Esophagus mucosa (tissue), 1 donor: ENCODE data around the gene AVPR2. TPM values are rescaled to one million over a fixed set of nuclear protein-coding genes. Genes with fewer than 3 reads are reported as not detected.

Experiments
- ATAC-seq: fragments of 200-7000 bp; cut with Tn5 transposase; one replicate; pipeline ENCODE4 v1.9.1; 2020
- total RNA-seq: library from RNA; stranded (reverse); gene quantifications from one replicate; pipeline ENCODE4 v1.2.4, GENCODE V29; 2023
- donor health status: DM: yes; HTN: yes; CAD: no.

Gene AVPR2
- total RNA-seq, 1 donor from 2014 or later = 0.20 TPM

DNA sequence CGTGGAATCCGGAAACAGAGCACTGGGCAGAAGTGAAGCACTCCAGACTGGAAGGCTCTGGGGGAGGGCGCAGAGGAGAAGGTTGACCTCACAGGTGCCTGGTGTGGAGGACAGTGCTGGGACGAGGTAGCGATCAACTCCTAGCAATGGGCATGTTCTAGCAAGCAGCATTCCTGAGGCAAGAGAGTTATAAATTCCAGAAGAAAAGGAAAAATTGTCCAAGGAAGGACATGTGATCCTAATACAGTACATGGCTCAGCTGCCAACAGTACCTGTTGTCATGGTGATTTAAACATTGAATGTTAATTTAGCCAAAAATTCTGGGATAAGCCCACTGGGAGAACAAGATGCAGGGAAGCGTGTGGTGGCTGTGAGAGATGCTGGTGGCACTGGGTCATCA, 13.4 kb downstream of the AVPR2 start:
- ATAC-seq = no peak

DNA sequence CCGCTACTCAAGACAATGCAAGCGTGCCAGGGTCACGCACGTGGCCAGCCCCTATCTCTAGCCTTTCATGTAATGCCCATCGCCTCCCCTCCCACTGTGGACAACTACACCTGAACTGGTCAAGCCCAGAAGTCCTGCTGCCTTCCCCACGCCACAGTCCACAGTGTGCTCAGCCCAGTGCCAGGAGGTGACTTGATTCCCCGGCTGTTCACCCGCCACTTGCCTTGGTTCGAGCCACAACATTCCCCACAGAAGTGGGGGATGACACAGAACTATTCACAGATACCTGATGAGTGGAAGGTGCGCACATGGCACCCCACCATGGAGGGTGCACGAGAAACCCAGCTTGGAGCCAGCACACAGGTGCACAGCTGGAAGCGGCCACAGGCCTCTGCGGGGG, 14.8 kb downstream of the AVPR2 start:
- ATAC-seq = no peak

DNA sequence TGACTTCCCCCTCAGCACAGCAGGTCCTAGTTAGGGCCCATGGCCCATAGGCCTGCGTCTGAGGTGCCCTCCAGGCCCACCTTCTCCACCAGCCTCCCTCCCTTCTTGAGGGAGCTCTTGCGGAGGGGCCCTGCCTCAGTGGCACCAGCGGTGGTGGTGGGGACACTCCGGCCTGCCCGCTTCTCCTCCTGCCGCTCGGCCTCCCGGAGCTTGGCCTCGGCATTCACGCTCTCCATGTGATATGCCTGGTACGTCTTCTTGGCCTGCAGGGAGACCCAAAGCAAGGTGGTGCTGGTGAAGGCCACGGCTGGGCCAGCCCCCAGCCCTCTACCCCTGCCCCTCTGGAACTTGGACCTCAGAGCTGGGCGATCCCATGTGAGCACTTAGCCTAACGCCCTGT, 16.1 kb downstream of the AVPR2 start:
- ATAC-seq = no peak

DNA sequence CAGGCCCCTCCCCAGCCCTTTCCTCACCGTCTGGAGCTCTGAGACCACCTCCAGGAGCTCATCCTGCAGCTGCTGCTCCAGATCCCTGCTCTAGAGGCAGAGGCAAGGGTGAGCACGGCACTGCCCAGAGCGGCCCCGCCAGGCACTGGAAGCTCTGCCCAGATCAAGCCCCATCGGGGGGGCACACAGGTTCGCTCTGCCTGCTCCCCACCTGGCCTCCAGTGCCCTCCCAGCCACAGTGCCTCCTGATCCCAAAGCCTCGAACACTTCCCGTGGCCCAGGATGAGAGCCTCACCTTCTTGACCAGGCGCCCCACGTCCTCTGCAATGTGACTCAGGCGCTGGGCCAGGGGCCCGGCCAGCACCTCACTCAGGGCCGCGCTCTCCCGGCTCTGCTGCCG, 16.6 kb downstream of the AVPR2 start:
- ATAC-seq = no peak

DNA sequence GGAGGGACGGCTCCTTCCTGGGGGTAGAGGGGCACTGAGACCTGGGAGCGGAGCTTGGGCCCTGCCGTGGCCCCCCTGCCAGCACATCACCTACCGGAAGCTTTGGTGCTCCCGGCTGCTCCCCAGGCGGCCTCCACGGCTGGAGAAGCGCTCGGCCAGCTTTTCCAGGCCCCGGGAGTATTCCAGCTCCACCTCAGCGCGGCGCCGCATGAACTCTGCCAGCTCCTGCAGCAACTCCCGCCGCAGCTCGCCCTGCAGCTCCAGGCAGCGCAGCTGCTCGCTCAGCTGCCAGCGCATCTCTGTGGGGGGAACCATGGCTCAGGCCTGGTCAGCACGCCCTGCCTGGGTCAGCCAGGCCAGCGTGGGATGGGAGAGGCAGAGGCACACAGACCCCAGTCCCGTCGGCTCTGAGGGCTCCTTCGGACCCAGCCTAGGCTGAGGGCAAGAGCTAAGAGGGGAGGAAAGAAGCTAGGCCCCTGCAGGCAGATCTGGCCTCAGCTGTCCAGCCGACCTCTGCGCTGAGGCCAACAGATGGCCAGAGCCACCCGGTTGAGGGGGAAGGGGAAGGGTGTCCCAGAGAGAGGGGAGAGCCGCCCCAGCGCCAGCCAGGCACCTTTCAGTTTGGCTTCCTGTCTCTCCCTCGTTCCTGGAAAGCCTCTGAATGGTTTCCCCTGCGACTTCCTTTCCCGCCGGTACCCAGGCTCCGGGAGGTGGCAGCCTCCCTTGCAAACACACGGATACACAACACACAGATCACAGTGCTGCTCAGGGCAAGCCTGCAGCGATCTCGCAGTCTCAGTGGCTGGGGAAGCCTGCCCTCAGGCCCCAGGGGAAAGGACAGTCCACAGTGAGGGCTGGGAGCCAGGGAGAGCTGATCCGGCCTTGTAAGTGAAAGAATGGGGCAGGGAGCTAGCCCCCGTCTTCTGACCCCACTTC, 17.3 kb downstream of the AVPR2 start:
- ATAC-seq = no peak

DNA sequence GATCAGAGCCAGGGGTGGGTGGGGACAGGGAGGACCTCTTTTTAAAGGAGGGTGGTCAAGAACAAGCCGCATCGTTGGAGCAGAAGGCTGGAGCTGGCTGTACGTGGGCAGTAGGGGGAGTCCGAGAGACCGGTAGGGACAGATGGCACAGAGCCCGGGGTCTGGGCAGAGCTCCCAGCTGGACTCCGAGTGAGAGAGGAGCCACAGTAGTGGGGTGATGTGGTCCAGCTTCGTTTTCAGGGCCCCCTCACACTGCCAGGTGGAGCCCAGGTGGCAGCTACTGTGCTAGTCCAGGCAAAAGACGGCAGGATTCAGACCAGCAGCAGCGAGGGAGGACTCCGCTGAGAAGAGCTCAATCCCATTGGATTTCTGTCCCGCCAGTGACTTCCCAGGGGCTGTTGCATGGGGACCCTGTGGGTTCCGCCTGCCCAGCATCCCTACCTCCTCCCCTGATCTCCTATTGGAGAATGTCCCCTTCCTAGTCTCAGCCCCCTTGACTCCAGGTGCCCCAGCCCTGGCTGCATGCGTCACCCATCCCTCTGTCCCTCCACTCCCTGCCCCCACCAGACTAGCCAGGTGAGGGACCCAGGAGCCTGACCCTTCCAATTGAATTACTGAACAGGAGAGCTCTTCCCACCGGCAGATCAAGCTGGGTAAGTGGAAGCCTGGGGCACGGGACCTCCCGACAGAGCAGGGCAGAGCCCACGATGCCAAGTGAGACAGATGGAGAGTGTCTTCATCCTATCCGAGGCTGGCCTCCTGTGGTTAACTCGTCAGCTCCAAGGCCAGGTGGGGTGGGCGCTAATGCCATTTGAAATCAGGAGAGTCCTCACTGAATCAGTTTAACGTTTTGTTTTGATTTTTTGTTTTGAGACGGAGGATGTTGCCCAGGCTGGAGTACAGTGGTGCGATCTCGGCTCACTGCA, 18.7 kb downstream of the AVPR2 start:
- no peak for ATAC-seq

DNA sequence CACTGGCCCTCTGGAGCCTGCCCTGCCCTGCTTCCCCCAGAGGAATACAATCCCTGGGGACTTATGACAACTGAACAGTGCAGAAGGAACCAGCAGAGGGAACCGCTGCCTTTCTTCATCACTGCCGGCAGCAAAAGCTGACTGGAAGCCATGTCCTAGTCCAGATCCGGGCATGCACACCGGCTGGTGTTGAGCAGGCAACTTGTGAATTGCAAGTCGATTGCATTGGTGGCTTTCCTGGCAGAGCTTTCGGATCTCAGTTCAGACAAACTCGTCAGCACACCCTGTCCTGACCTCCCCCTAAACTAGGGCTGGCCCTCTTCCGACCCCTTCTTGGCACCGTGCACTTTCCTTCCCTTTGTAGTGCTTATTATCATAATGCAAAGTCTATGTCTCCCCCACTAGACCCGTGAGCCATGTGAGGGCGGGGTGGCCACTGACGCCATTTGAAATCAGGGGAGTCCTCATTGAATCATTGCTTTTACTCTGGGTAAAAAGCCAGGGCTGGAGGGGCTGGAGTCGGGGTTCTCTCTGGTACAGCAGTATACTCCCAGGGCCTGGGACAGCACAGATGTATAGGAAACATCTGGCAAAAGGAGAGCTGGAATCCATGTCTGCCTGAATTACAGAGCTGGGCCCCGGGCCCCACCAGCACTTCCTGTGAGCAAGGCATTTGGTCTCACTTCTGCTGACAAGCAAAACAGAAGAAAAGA, 19.8 kb downstream of the AVPR2 start:
- ATAC-seq = no peak

DNA sequence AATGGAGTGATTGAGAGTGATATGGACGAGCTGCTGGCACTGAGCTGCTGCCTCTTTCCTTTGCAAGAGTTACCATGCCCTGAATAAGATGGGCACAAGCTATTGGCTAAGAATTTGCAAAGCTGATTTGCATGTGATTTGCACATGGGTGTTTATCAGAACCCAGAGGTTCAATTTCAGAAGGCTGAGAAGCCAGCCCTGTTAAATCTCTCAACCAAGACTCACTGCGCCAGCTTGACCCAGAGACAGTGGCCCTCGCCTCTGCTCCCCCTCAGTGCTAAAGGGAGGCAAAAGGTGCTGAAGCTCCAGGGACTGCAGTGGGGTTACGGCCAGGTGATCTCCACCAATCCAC, 20.9 kb downstream of the AVPR2 start:
- no peak for ATAC-seq

DNA sequence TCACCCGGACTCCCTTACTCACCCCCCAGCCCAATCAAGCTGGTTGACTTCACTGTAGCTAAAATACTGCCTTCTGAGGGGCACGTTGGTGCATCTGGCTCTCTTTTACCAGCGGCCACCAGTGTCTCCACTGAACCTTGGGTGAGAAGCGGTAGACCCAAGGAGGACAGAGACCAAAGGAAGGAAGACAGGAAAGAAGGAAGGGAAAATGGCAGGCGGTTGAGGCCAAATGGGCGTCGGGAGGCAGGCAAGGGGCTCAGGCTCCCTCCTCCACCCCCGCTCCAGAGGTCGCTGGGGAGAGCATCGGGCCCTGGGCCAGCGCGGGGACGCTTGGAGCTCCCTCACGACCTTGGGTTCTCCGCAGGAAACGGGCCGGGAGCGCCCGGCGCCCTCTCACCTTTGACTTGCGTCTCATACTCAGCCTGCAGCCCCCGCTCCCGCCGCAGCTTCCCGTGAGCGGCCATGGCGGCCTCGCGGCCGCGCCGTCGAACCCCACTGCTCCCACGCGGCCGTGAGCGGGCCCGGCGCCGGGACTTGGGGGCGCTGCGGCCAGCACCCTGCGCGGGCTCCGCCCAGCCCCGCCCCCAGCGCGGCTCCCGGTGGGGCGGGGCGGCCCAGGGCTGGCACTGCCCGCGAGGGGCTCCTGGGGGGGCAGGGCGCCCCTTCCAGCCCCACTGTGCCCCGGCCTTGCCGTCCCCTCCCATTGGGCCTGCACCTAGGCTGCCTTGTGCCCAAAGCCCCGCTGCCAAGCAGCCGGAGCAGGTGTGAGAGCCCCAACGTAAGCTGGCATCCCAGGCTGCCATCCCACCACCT, 21.5 kb downstream of the AVPR2 start, which contains the start of gene ARHGAP4:
TSS of gene ARHGAP4 (minus strand) at position 526 of the 813 bp plus-strand sequence. CDS start at position 464, 62 bp downstream.
- ATAC-seq = no peak

DNA sequence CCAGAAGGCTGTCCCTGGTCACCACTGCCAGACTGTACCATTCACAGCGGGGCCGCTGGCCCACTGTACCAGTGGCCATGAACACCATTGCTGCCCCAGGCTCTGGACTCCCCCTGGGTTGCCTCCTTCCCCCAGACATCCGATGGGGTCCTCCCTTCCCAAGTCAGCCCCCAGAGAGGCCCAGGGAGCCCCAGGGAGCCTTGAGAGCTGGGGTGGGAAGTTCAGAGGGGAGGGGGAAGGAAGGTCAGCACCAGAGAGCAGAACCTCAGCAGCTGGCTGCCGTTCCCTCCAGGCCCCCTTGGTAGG, 22.0 kb downstream of the AVPR2 start:
- no peak for ATAC-seq

DNA sequence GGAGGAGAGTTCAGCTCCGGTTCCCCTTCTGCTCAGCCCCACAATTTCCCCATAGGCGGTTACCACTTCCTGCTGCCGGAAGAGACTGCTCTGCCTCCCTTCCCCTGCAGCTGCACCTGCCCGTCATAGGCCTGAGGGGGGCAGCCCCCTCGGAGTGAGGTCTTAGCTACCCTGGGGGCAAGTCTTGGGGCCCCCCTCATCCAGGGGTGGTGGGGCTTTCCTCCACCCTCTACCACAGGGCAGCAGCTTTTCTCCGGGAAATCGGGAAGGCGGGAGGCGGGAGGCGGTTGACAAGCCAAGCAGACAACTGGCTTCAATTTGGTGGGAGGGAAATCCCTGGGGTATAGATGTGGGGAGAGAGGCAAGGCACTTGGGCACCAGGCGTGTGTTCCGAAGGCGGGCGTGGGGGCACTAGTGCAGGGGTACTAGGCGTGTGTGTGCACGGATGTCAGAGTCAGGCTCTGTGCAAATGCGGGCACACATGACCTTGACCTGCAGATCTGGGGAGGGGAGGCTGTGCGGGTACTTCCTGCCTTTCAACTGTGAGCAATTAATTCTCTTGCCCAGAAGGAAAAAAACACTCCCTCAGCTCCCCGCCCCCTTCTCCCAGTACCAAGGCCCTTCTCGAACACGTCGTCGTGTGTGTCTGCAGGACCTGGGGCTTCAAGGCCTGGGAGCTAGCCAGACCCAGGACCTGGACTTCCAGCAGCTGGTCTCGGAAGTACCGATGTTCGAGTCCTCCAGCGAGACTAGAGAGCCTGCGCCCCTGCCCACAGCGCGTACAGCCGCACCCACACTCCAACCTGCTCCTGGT, 22.6 kb downstream of the AVPR2 start:
- ATAC-seq = peak; percentile 17

DNA sequence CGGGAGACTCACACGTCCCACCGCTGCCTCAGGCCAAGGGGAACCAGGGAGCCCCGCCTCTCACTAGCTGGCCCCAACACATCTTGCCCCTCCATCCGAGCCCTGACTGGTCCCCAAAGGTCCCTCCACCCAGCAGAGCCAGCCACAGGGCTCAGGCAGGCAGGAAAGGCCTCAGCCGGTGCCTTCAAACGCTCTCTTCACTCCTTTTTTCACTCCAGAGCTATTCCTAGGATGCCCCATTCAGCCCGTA, 23.1 kb downstream of the AVPR2 start:
- ATAC-seq = peak; percentile 6

DNA sequence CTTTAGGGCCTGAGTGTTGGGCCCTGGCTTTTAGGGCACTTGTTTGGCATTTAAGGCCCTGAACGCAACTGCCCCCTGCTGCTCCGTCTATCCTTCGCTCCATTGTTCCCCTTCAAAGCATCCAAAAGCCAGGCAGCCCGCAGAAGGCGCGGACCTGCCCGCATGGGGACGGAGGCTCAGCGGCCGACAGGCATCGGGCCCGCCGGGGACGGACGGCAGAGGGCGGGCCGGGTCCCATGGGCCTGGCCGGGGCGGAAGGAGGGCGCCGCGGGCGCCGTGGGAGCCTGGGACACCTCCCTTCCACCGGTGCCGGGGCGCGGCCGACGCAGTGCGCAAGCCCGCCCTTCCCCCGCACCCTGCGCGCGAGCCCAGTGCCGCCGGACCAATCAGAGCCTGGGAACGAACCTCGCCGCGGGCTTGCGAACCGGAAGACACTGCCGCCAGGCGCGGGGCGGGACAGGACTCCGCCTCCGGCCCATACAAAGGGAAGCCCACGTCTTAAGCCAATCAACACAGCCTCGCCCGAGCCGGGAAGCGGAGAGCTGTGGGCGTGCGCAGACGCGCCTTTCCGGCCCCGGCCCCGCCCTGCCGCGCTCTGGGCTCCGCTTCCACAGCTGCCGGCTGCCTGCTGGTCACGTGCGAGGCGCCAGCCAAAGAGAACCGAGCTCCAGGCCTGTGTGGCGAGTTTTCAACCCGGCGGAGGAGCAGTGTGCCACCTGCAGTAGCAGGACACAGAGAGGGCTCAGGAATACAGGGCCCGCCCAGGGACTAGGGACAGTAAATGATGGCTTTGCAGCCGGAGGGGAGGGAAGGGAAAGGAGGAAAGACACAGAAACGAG, 23.7 kb downstream of the AVPR2 start:
- ATAC-seq = peak; percentile 92

DNA sequence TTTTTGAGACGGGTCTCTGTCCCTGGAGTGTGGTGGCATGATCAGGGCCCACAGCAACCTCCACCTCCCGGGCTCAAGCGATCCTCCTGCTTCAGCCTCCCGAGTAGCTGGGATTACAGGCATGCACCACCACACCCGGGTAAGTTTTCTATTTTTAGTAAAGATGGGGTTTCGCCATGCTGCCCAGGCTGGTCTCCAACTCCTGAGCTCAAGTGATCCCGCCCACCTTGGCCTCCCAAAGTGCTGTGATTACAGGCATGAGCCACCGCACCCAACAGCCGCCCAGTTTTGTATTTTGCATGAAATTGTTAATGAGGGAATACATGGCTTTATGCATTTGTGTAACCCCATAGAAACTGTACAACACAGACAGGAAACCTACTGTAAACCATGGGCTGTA, 24.4 kb downstream of the AVPR2 start:
- no peak for ATAC-seq

DNA sequence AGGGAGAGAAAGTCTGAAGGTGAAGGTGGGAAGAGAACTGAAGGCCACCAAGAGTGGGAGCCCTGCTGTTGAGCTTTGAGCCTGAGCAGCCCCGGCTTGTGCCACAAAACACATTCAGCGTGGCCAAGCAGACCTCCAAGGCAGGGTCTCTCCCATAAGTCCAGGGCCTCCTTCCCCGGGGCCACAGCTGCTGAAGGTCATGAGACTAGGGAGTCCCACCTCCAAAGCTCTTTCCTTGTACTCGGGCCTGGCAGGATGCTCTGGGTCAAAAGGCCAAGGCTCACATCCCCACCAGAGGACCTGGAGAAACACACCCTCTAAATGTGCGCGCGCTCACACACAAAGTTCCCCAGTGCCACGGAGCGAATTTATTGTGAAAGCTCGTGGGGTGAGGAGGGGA, 25.1 kb downstream of the AVPR2 start:
- no peak for ATAC-seq

DNA sequence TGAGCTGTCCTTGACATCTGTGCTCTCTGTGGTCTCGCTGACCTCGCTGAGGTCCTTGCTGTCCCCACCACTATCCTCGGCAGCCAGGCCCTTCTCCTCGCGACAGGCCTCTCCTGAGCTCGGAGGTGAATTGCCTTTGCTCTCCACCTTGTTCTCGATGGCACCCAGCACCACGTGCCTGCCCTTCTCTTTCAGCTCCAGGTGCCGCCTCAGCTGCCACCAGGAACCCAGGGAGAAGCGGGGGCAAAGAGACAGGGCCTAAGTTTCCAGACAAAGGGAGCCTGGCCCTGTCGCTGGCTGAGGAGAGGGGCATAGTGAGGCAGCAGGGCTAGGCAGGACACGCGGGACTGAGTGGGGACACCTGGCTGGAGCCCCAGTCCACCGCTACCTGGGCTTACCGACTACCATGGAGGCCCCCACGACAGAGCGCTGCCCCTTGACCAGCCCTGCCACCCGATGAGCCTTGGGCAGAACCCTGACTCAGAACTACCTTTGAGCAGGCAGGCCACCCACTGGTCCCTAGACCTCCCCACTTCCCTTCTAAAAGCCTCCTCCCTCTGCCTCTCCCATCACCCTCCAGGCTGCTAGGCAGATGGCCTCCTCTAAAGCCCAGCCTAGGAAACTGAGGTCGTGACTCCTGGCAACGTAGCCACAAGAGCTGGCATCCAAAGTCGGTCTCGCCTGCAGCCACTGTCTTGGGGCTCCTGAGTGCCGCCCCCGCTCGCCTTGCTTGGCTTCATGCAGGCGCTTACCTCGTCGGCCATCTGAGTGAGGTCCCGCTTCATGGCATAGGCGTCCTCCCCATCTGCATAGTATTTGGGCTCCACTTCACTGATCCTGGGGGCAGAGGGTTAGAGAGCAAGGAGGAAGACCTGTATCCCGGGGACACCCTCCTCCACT, 25.8 kb downstream of the AVPR2 start:
- no peak for ATAC-seq

DNA sequence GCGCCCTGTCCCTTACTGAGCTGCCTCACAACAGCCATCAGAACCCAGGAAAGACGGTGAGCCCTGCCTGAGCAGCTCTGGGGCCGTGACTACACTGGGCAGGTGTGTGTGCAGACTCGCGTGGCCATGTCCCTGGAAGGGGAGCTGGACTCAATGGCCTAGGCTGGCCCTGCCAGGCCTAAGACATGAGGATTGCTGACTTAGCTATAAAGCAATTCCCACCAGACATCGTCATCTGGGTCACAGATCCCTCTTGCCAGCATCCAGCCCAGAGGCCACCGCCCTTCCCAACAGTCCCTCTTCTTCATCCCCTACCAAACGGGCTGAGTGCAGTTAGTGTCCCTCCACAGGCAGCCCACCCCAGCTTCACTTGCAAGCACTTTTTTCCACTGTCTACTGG, 26.7 kb downstream of the AVPR2 start:
- no peak for ATAC-seq

DNA sequence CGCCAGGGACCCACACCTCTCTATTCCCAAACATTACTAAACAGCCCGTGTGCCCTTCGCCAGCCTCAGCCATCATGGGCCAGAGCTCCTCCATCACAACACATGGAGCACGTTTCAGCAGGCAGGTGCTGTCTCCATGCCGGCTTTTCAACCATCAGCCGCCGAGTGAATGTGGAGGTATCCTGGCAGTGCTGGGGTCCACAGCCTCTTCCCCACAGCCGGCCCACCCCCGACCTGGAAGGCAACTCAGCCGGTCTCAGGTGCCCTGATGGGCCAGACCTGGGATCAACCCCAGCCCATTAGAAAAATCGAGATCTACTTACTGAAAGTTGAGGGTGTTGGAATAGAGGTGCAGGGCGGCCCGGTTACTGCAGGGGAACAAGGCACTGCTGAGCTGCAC, 27.3 kb downstream of the AVPR2 start:
- no peak for ATAC-seq

DNA sequence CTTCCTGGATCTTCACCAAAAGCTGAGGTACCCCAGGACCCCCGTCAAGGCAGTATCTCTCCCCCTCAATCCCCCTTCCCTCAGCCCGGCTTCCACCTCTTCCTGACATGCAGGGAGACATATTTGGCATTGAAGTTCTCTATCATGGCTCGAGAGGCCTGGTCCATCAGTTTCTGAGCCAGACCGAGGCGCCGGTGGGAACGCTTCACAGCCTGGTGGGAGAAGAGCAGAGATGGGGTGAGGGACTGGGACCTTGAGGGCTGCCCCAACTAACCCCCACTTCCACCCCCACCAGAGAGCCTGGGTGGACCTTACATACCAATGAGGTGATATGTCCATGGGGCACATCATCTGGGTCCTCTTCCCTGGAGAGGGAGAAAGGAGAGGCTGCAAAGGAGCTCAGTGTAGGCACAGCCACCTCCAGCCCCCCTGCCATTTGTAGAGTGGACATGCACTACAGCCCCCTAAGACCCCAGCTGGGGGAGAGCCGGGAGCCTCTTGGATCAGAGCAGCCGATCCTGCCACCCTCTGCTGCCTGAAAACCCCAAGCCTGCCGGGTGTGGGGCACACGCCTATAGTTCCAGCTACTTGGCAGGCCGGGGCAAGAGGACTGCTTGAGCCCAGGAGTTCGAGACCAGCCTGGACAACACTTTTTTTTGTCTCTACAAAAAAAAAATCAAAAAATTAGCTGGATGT, 27.9 kb downstream of the AVPR2 start:
- no peak for ATAC-seq
